ENCODE measurements around the gene KRT33A. TPM values are rescaled to one million over a fixed set of nuclear protein-coding genes. Genes with fewer than 3 reads are reported as not detected.

Gene KRT33A
- total and polyA plus RNA-seq, 4 donors, result not detected

DNA sequence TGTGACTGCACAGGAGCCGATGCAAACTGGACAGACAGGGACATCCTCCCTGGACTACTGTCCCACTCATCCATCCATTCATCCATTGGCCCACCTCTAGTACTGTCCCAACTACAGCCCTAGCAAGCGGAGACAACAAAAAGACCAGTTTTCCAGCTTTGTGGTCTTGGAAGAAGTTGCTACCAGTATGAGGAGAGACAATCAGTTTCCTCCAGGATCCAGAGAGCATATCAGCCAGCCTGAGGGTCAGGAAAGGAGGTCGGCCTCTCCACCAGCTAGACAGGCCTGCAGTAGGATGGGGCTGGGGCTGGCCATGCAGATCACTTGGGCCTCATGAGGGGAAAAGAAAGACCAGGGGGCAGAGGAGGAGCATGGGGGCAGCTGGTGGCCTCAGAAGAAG, 16.8 kb downstream of the KRT33A start:
- Histone ChIP-seq H3K9ac (ENCODE audit: insufficient read depth in 1 of 2, low read length in 2 of 2) (no peak overlapping the region), H3K9me3 (ENCODE audit: control insufficient read depth in 4 of 4, insufficient read depth in 3 of 4, low read length in 3 of 4) (peaks cover 0 to 2% (median 0%) of the 10 kb centered on the region in 4 donors), H3K27ac (ENCODE audit: low read depth in 1 of 2, low read length in 1 of 2) (no peak overlapping the region), H3K4me3 (no peak overlapping the region), H3K4me1 (ENCODE audit: control insufficient read depth in 5 of 5, insufficient read depth in 5 of 5, low read length in 5 of 5) (peaks cover 0 to 14% (median 0%) of the 10 kb centered on the region in 5 donors), H3K36me3 (ENCODE audit: control insufficient read depth in 4 of 4, insufficient read depth in 4 of 4, low read length in 4 of 4) (no peaks in the 10 kb centered on the region), H3K27me3 (ENCODE audit: control insufficient read depth in 3 of 3, insufficient read depth in 3 of 3, low read length in 2 of 3) (no peaks in the 10 kb centered on the region)
- TF ChIP-seq CTCF (IDR thresholded peaks at IDR 0.05; ENCODE audit: control extremely low read depth, extremely low read depth), result no peak
- ATAC-seq (ENCODE audit: insufficient read depth, low FRiP score), result no peak
- WGBS, 2 donors, result 91 to 93% methylated on average over 3 of the region's 3 CpGs
- DNase-seq, result no peak

GRCh38 chr17:41333098-41333497, 17.5 kb downstream of the KRT33A start:
- Histone ChIP-seq H3K36me3 (ENCODE audit: control insufficient read depth in 4 of 4, insufficient read depth in 4 of 4, low read length in 4 of 4) (no peaks in the 10 kb centered on the region), H3K4me3 (no peak overlapping the region), H3K9ac (ENCODE audit: insufficient read depth in 1 of 2, low read length in 2 of 2) (no peak overlapping the region), H3K27ac (ENCODE audit: low read depth in 1 of 2, low read length in 1 of 2) (no peak overlapping the region), H3K4me1 (ENCODE audit: control insufficient read depth in 5 of 5, insufficient read depth in 5 of 5, low read length in 5 of 5) (peaks cover 0 to 17% (median 0%) of the 10 kb centered on the region in 5 donors), H3K9me3 (ENCODE audit: control insufficient read depth in 4 of 4, insufficient read depth in 3 of 4, low read length in 3 of 4) (peaks cover 0 to 2% (median 0%) of the 10 kb centered on the region in 4 donors), H3K27me3 (ENCODE audit: control insufficient read depth in 3 of 3, insufficient read depth in 3 of 3, low read length in 2 of 3) (no peaks in the 10 kb centered on the region)
- no peak for DNase-seq
- TF ChIP-seq CTCF (IDR thresholded peaks at IDR 0.05; ENCODE audit: control extremely low read depth, extremely low read depth), result no peak
- 97% methylated on average over 5 of the region's 5 CpGs for WGBS, 2 donors
- ATAC-seq (ENCODE audit: insufficient read depth, low FRiP score), result no peak

DNA sequence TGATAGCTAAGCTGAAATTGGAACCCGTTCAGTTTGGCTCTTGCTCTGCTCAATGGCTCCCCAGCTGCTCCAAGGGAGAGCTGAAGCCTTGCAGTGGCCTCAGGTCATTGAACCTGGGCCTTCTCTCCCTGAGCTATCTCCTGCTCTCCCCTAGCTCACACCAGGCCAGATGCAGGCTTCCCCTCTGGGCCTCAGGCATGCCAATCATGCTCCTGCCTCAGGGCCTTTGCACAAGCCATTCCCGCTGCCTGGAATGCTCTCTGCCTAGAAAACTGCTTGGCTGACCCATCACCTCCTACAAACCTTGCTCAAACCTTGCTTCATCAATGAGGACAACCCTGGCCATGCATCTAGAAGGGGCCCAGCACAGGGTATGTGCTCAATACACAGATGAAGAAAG, 18.4 kb downstream of the KRT33A start:
- no peak for TF ChIP-seq CTCF (IDR thresholded peaks at IDR 0.05; ENCODE audit: control extremely low read depth, extremely low read depth)
- no peak overlapping the region for H3K4me3 ChIP-seq
- ATAC-seq (ENCODE audit: insufficient read depth, low FRiP score), result no peak
- peaks cover 0 to 2% (median 0%) of the 10 kb centered on the region in 4 donors for H3K9me3 ChIP-seq (ENCODE audit: control insufficient read depth in 4 of 4, insufficient read depth in 3 of 4, low read length in 3 of 4)
- H3K9ac ChIP-seq (ENCODE audit: insufficient read depth in 1 of 2, low read length in 2 of 2), result no peak overlapping the region
- WGBS, 2 donors, result 74 to 82% methylated on average over 2 of the region's 2 CpGs
- H3K27me3 ChIP-seq (ENCODE audit: control insufficient read depth in 3 of 3, insufficient read depth in 3 of 3, low read length in 2 of 3), result no peaks in the 10 kb centered on the region
- no peak overlapping the region for H3K27ac ChIP-seq (ENCODE audit: low read depth in 1 of 2, low read length in 1 of 2)
- H3K36me3 ChIP-seq (ENCODE audit: control insufficient read depth in 4 of 4, insufficient read depth in 4 of 4, low read length in 4 of 4), result no peaks in the 10 kb centered on the region
- DNase-seq, result no peak
- peaks cover 0 to 17% (median 0%) of the 10 kb centered on the region in 5 donors for H3K4me1 ChIP-seq (ENCODE audit: control insufficient read depth in 5 of 5, insufficient read depth in 5 of 5, low read length in 5 of 5)

GRCh38 chr17:41331606-41332005, 19.0 kb downstream of the KRT33A start:
- H3K9ac ChIP-seq (ENCODE audit: insufficient read depth in 1 of 2, low read length in 2 of 2), result no peak overlapping the region
- H3K27ac ChIP-seq (ENCODE audit: low read depth in 1 of 2, low read length in 1 of 2), result no peak overlapping the region
- DNase-seq (no peak), ATAC-seq (ENCODE audit: insufficient read depth, low FRiP score) (no peak)
- H3K4me1 ChIP-seq (ENCODE audit: control insufficient read depth in 5 of 5, insufficient read depth in 5 of 5, low read length in 5 of 5), result peaks cover 0 to 17% (median 0%) of the 10 kb centered on the region in 5 donors
- no peak for TF ChIP-seq CTCF (IDR thresholded peaks at IDR 0.05; ENCODE audit: control extremely low read depth, extremely low read depth)
- H3K4me3 ChIP-seq, result no peak overlapping the region
- H3K27me3 ChIP-seq (ENCODE audit: control insufficient read depth in 3 of 3, insufficient read depth in 3 of 3, low read length in 2 of 3), result no peaks in the 10 kb centered on the region
- H3K9me3 ChIP-seq (ENCODE audit: control insufficient read depth in 4 of 4, insufficient read depth in 3 of 4, low read length in 3 of 4), result peaks cover 0 to 2% (median 0%) of the 10 kb centered on the region in 4 donors
- H3K36me3 ChIP-seq (ENCODE audit: control insufficient read depth in 4 of 4, insufficient read depth in 4 of 4, low read length in 4 of 4), result no peaks in the 10 kb centered on the region
- 75 to 88% methylated on average over 7 of the region's 7 CpGs for WGBS, 2 donors
